SK-N-SH (cell line): Measurements from ENCODE around the gene ZSCAN12. TPM values are rescaled to one million over a fixed set of nuclear protein-coding genes. Genes with fewer than 3 reads are reported as not detected.

Experiments used
- CTCF ChIA-PET: fragments of 300-600, 350-600 bp; formaldehyde crosslinking; extraction: SDS; loops from one replicate; lab custom pipeline; 2021; lab: Yijun Ruan, JAX
- POLR2A ChIA-PET: fragments of 350-600 bp; sonication (Branson Sonifier 250); formaldehyde crosslinking; extraction: SDS; loops from one replicate; lab custom pipeline; 2020; ENCODE audit warnings: antibody characterized with exemption, inconsistent platforms; lab: Yijun Ruan, JAX
- DNase-seq: peaks from one replicate; pipeline ENCODE4 v3.0.0; 2012
- H2AFZ ChIP-seq: fragments of 200-600 bp; sonication (generic); 2 replicates; pipeline ENCODE4 v1.8.1; 2016; ENCODE audit warnings: antibody characterized with exemption, mild to moderate bottlenecking, low read depth
- H3F3A ChIP-seq: fragments of 200-600 bp; sonication (generic); replicated peaks from 2 replicates; pipeline ENCODE3; 2016; ENCODE audit warnings: antibody characterized with exemption, mild to moderate bottlenecking; ENCODE audit not compliant: insufficient read depth
- H3K27ac ChIP-seq, 2 experiments: fragments of 200-500 bp in 1 of 2; fragments of 200-600 bp in 1 of 2; sonication (Bioruptor generic) in 1 of 2; sonication (generic), shearing (Covaris generic) in 1 of 2; 2 replicates each; pipeline versions ENCODE4 v1.5.1 to v1.6.1; 2014 to 2016; ENCODE audit warnings: low read depth in 2 of 2, inconsistent platforms in 1 of 2, low read length in 1 of 2, mild to moderate bottlenecking in 1 of 2, mixed read lengths in 1 of 2
- H3K27me3 ChIP-seq: fragments of 200-600 bp; sonication (generic), shearing (Covaris generic); 2 replicates; pipeline ENCODE4 v1.6.1; 2016; ENCODE audit warnings: mixed run types; ENCODE audit not compliant: insufficient read depth
- H3K36me3 ChIP-seq, 2 experiments: fragments of 200-500 bp in 1 of 2; fragments of 200-600 bp in 1 of 2; sonication (Bioruptor generic) in 1 of 2; sonication (generic) in 1 of 2; replicated peaks in 1 of 2; 2 replicates each; pipeline versions ENCODE3 to v1.5.1; 2014 to 2016; ENCODE audit warnings: low read length in 1 of 2, mild to moderate bottlenecking in 1 of 2; ENCODE audit not compliant: insufficient read depth in 2 of 2, control insufficient read depth in 1 of 2
- H3K4me1 ChIP-seq, 2 experiments: fragments of 200-500 bp in 1 of 2; fragments of 200-600 bp in 1 of 2; sonication (Bioruptor generic) in 1 of 2; sonication (generic), shearing (Covaris generic) in 1 of 2; 2 replicates each; pipeline versions ENCODE4 v1.5.1 to v1.6.1; 2014 to 2016; ENCODE audit warnings: low read depth in 1 of 2, low read length in 1 of 2, mixed run types in 1 of 2; ENCODE audit not compliant: insufficient read depth in 2 of 2, control insufficient read depth in 1 of 2
- H3K4me2 ChIP-seq: fragments of 200-600 bp; sonication (generic), shearing (Covaris generic); 2 replicates; pipeline ENCODE4 v1.6.1; 2017; ENCODE audit warnings: mixed run types
- H3K4me3 ChIP-seq, 2 experiments: fragments of 200-500 bp in 1 of 2; fragments of 200-600 bp in 1 of 2; sonication (Bioruptor generic) in 1 of 2; sonication (generic), shearing (Covaris generic) in 1 of 2; 2 replicates each; pipeline versions ENCODE4 v1.5.1 to v1.8.1; 2014 to 2016; ENCODE audit warnings: low read depth in 2 of 2, inconsistent platforms in 1 of 2, low read length in 1 of 2, mild to moderate bottlenecking in 1 of 2, mixed read lengths in 1 of 2, moderate library complexity in 1 of 2
- H3K79me2 ChIP-seq: fragments of 200-600 bp; sonication (generic); 2 replicates; pipeline ENCODE4 v1.8.1; 2017; ENCODE audit warnings: mild to moderate bottlenecking; ENCODE audit not compliant: insufficient read depth
- H3K9ac ChIP-seq: fragments of 200-600 bp; sonication (generic); 2 replicates; pipeline ENCODE4 v1.6.1; 2017; ENCODE audit warnings: mixed run types
- H3K9me2 ChIP-seq: fragments of 200-600 bp; sonication (generic); 2 replicates; pipeline ENCODE4 v1.6.1; 2017; ENCODE audit warnings: mixed run types
- H3K9me3 ChIP-seq: fragments of 200-600 bp; sonication (generic); 2 replicates; pipeline ENCODE4 v1.6.1; 2017; ENCODE audit warnings: mixed run types, mild to moderate bottlenecking, moderate library complexity
- H4K20me1 ChIP-seq: fragments of 200-600 bp; sonication (generic); 2 replicates; pipeline ENCODE4 v1.6.1; 2017; ENCODE audit warnings: mild to moderate bottlenecking, mixed run types; ENCODE audit not compliant: insufficient read depth
- CTCF ChIP-seq: fragments of 200-600 bp; sonication (generic); IDR thresholded peaks from 2 replicates; pipeline ENCODE4 v1.6.1; 2017; ENCODE audit warnings: antibody characterized with exemption, mild to moderate bottlenecking, moderate library complexity
- MEF2A ChIP-seq: IDR thresholded peaks from 2 replicates; pipeline ENCODE4 v1.4.0; 2012; ENCODE audit warnings: low read depth, borderline replicate concordance
- NFIC ChIP-seq: IDR thresholded peaks from 2 replicates; pipeline ENCODE4 v1.4.0; 2012; ENCODE audit warnings: borderline replicate concordance
- REST ChIP-seq: IDR thresholded peaks from 2 replicates; pipeline ENCODE4 v1.6.1; 2012; ENCODE audit warnings: mild to moderate bottlenecking, low read depth, low read length, moderate library complexity
- RFX5 ChIP-seq: IDR thresholded peaks from 2 replicates; pipeline ENCODE4 v1.6.1; 2012; ENCODE audit warnings: mild to moderate bottlenecking, improper control_type of control experiment, low read length
- TCF12 ChIP-seq: IDR thresholded peaks from 2 replicates; pipeline ENCODE4 v1.4.0; 2012
- ZBTB33 ChIP-seq: IDR thresholded peaks from 2 replicates; pipeline ENCODE4 v1.4.0; 2012; ENCODE audit warnings: low read depth, borderline replicate concordance
- WGBS: methylation state at CpG from one replicate; pipeline ENCODE4 v1.1.6; 2017; ENCODE audit warnings: low lambda C conversion rate; 5-methylcytosine and 5-hydroxymethylcytosine counted together
- polyA plus RNA-seq, 3 experiments: library from polyadenylated mRNA; depleted of rRNA; stranded (reverse); fragments of >200 nt; gene quantifications; 2 replicates each; pipeline ENCODE4 v1.2.3, GENCODE V29; 2012

Gene ZSCAN12
- polyA plus RNA-seq, 1 of the 3 experiments (the other 2 are of a cell fraction): 1.6 TPM

- no peaks in the 10 kb centered on the region for H3K79me2 ChIP-seq
- no peaks in the 10 kb centered on the region for H3K9me2 ChIP-seq
- WGBS: 19% methylated on average over 1 of the region's 1 CpG
- no peak for DNase-seq
- no peak overlapping the region for H3K27ac ChIP-seq
- no peaks in the 10 kb centered on the region for H3K9me3 ChIP-seq
- H3F3A ChIP-seq: no peaks in the 10 kb centered on the region
- H3K27me3 ChIP-seq: peaks cover 3% of the 10 kb centered on the region; the same call in 1 of the 2 replicates
- no peak for TF ChIP-seq NFIC
- no peak for TF ChIP-seq CTCF
- TF ChIP-seq REST: no peak
- TF ChIP-seq TCF12: no peak
- no peak for TF ChIP-seq MEF2A
- TF ChIP-seq ZBTB33: no peak
- TF ChIP-seq RFX5: no peak
- H3K4me2 ChIP-seq: no peak overlapping the region
- H2AFZ ChIP-seq: no peak overlapping the region
- no peak overlapping the region for H3K4me3 ChIP-seq
- H3K9ac ChIP-seq: no peak overlapping the region
- ChIA-PET POLR2A (interaction anchor here (1.5 kb wide), 1 partner anchor 9 kb away, joined by 3 read pairs; the partner anchor contains the start of gene ZKSCAN3), CTCF (interaction anchor here (0.9 kb wide), 1 partner anchor 16 kb away, joined by 4 read pairs; no protein-coding TSS in a partner anchor)
- no peaks in the 10 kb centered on the region for H4K20me1 ChIP-seq
- H3K4me1 ChIP-seq: peaks cover 0 to 3% of the 10 kb centered on the region in 2 experiments; a peak in 2 of 4 replicates
- no peaks in the 10 kb centered on the region for H3K36me3 ChIP-seq
Measured at GRCh38 chr6:28340310-28341095, 59.0 kb downstream of the ZSCAN12 start.
